ENCODE data around the gene MLLT11. TPM values are rescaled to one million over a fixed set of nuclear protein-coding genes. Genes with fewer than 3 reads are reported as not detected.

MLLT11 gene
- total RNA-seq, 4 donors from 2014 or later: 0.46 to 1.6 (median 1.2) TPM

- Histone ChIP-seq H3K9me3 (no peaks in the 10 kb centered on the region), H3K27ac (no peak overlapping the region), H3K27me3 (no peaks in the 10 kb centered on the region), H3K36me3 (peaks cover 0 to 11% of the 10 kb centered on the region in 2 donors), H3K4me1 (no peaks in the 10 kb centered on the region), H3K4me3 (replicated peaks in 1 of 3) (no peak overlapping the region)
- intact Hi-C loops (cut with DNase I): no loop called here
- no peak for DNase-seq
- 94 to 95% methylated on average over 5 of the region's 5 CpGs for WGBS, 2 donors
- TF ChIP-seq CTCF (IDR thresholded peaks at IDR 0.05) (no peak), POLR2A (IDR thresholded peaks at IDR 0.05) (no peak)
Measured at GRCh38 chr1:151108331-151108730, 48.1 kb downstream of the MLLT11 start.

GRCh38 chr1:151113877-151114276 is 53.7 kb downstream of the MLLT11 start:
- H3K36me3 ChIP-seq: peaks cover 5 to 9% of the 10 kb centered on the region in 2 donors
- no peaks in the 10 kb centered on the region for H3K9me3 ChIP-seq
- H3K4me1 ChIP-seq: no peaks in the 10 kb centered on the region
- TF ChIP-seq POLR2A (IDR thresholded peaks at IDR 0.05): no peak
- TF ChIP-seq CTCF (IDR thresholded peaks at IDR 0.05): no peak
- 97 to 99% methylated on average over 5 of the region's 5 CpGs for WGBS, 2 donors
- no peak overlapping the region for H3K27ac ChIP-seq
- no peak for DNase-seq
- H3K27me3 ChIP-seq: no peaks in the 10 kb centered on the region
- intact Hi-C loops (cut with DNase I): no loop called here
- H3K4me3 ChIP-seq (replicated peaks in 1 of 3): no peak overlapping the region

Small RNAs within 50 kb of the gene (small RNA-seq; reads per million reads assigned to genes)
- gene RNU6-884P: not detected

Other genes with a start within 250 kb of the MLLT11 start
- gene ARNT, start 183.8 kb upstream of the MLLT11 start, total RNA-seq: 10 to 100 TPM; 44.2 to 58.3 (median 51.4) TPM
- gene CTXND2, start 173.3 kb upstream of the MLLT11 start, total RNA-seq: not detected
- gene SETDB1, start 134.0 kb upstream of the MLLT11 start, total RNA-seq: 10 to 100 TPM; 35.4 to 59.9 (median 44.8) TPM
- 100 to 1,000 TPM; 158 to 183 (median 171) TPM for gene CERS2, start 85.6 kb upstream of the MLLT11 start, total RNA-seq
- 10 to 100 TPM in 2 of 4 donors, 1 to 10 TPM in 2; 5.8 to 14.9 (median 10.0) TPM for gene ANXA9, start 78.1 kb upstream of the MLLT11 start, total RNA-seq
- 100 to 1,000 TPM in 1 of 4 donors, 10 to 100 TPM in 3; 50.9 to 103 (median 90.4) TPM for gene MINDY1, start 53.5 kb upstream of the MLLT11 start, total RNA-seq
- 10 to 100 TPM; 66.0 to 79.0 (median 76.3) TPM for gene PRUNE1, start 51.9 kb upstream of the MLLT11 start, total RNA-seq
- 10 to 100 TPM in 1 of 4 donors, 1 to 10 TPM in 3; 4.0 to 16.8 (median 5.0) TPM for gene BNIPL, start 23.8 kb upstream of the MLLT11 start, total RNA-seq
- 10 to 100 TPM in 3 of 4 donors, 1 to 10 TPM in 1; 7.8 to 22.6 (median 14.8) TPM for gene C1orf56, start 12.6 kb upstream of the MLLT11 start, total RNA-seq
- 10 to 100 TPM; 64.9 to 95.3 (median 82.2) TPM for gene CDC42SE1, start 775 bp upstream of the MLLT11 start, total RNA-seq
- 10 to 100 TPM; 14.9 to 22.2 (median 18.3) TPM for gene GABPB2, start 10.4 kb downstream of the MLLT11 start, total RNA-seq
- 1 to 10 TPM; 2.5 to 5.9 (median 3.4) TPM for gene SEMA6C, start 86.2 kb downstream of the MLLT11 start, total RNA-seq
- gene TNFAIP8L2, start 96.3 kb downstream of the MLLT11 start, total RNA-seq: 1 to 10 TPM; 2.2 to 4.2 (median 2.4) TPM
- gene LYSMD1, start 105.5 kb downstream of the MLLT11 start, total RNA-seq: 10 to 100 TPM; 13.4 to 19.7 (median 15.7) TPM
- 10 to 100 TPM; 13.2 to 44.5 (median 24.5) TPM for gene SCNM1, start 105.7 kb downstream of the MLLT11 start, total RNA-seq
- not detected for gene TMOD4, start 115.6 kb downstream of the MLLT11 start, total RNA-seq
- 10 to 100 TPM; 36.9 to 47.5 (median 39.9) TPM for gene VPS72, start 129.8 kb downstream of the MLLT11 start, total RNA-seq
- gene PIP5K1A, start 138.2 kb downstream of the MLLT11 start, total RNA-seq: 10 to 100 TPM; 53.4 to 74.5 (median 57.8) TPM
- 100 to 1,000 TPM in 2 of 4 donors, 10 to 100 TPM in 2; 77.1 to 110 (median 96.5) TPM for gene PSMD4, start 194.3 kb downstream of the MLLT11 start, total RNA-seq
- 10 to 100 TPM; 24.2 to 38.0 (median 33.7) TPM for gene ZNF687, start 221.9 kb downstream of the MLLT11 start, total RNA-seq

All from thyroid gland (tissue), 4 donors.